Dermis microvascular lymphatic vessel endothelial cell (primary cell): ENCODE measurements around the gene SNX19. TPM values are rescaled to one million over a fixed set of nuclear protein-coding genes. Genes with fewer than 3 reads are reported as not detected.
A peak's percentile ranks its signal among the peaks of the same experiment; 100 is the strongest.

Source experiments
- DNase-seq, 2 donors: peaks; one replicate each; pipeline versions ENCODE4 v3.0.0 to v3.0.0-alpha.2; 2010; ENCODE audit warnings: low read depth in 2 of 2
- total RNA-seq: library from RNA; depleted of rRNA; stranded (reverse); fragments of >200 nt; gene quantifications from 2 replicates; pipeline ENCODE4 v1.2.1, GENCODE V29; 2014

SNX19 gene
- total RNA-seq, 1 donor from 2014 or later, result 30.2 TPM

DNA sequence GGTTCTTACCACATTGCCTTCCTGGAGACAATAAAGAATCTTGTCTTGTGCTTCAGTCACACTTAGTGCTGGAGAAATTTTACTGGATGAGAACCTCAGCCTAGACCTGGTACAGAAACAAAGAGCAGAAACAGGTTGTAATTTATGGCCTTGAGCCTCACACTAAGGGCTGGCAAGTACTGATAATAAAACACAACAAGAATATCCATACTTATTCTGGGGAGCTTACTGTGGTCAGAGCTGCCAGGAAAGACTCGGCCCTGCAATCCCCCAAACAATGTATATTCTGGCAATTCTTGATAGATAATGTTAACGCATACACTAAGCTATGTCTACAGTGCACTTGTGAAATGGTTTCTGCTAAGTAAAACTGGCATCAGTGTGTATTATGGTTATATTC is 9.7 kb downstream of the SNX19 start:
- no peak for DNase-seq

DNA sequence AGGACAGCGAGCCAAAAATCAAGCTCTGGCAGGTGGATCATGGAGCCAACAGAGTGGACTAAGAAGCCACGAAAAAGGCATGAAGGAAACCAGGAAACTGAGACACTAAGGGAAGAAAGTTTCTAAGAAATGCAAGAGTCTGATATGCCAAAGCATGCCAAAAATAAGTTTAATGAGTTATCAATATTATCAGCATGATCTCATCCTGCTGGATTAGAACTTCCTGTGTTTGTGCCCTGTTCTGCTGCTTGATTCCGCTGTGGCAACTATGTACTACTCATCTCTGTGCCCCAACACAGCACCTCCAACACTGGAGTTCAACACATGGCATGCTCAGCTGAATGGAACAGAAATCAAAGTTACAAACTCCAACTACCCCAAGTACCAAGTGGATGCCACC is 10.8 kb downstream of the SNX19 start:
- no peak for DNase-seq

DNA sequence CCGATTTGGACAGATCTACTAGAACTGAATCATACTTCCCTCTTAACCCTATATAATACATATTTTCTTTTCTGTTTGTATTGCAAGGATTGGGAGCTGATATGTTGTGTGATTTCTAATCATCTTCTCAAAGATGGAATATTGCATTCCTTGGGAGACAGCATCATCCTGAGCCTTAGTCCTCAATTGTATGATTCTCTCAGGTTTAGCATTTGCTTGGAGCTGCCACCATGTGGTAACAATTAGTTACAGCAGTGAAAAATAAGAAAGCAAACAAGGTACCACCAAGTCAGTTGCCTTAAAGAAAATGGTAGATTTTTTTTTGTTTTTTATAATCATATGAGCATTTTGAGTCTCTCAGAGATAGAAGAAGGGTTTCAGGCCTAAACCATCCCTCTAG is 11.9 kb downstream of the SNX19 start:
- DNase-seq, result no peak

DNA sequence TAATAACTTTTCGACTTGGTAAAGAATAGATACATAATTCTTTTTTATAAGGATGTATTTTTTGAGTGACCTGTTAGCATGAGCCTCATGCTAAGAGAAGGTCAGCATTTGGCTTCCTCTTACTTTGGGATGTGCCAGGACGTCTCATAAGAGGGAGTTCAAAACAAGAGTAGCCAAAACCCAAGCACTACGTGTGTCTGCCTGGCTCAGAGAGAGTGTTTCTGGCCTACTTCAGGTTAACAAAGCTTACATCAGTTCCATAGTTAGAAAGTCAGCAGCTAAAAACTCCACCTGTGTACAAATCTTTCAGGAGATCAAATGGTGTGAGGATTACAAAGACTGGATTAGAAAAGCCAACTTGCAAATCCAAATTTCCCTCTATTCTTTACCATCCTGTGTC is 13.9 kb downstream of the SNX19 start:
- no peak for DNase-seq

DNA sequence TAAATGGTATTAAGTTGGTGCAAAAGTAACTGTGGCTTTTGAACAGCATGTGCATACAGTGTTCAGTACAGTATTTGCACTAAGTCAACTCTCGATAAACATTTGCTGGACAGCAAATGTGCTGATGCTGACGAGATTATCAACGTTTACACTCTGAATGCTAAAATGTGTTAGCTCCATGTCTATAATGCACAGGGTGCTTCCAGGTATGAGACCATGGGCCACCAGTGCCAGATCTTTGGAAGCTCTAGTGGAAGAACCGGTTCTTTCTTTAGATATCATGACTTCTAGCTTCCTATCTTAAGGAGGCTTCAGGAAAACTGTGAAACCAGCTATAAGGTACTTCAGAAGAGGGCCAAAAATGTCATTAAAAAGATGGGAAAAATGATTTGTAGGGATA is 17.2 kb downstream of the SNX19 start:
- DNase-seq, result no peak

DNA sequence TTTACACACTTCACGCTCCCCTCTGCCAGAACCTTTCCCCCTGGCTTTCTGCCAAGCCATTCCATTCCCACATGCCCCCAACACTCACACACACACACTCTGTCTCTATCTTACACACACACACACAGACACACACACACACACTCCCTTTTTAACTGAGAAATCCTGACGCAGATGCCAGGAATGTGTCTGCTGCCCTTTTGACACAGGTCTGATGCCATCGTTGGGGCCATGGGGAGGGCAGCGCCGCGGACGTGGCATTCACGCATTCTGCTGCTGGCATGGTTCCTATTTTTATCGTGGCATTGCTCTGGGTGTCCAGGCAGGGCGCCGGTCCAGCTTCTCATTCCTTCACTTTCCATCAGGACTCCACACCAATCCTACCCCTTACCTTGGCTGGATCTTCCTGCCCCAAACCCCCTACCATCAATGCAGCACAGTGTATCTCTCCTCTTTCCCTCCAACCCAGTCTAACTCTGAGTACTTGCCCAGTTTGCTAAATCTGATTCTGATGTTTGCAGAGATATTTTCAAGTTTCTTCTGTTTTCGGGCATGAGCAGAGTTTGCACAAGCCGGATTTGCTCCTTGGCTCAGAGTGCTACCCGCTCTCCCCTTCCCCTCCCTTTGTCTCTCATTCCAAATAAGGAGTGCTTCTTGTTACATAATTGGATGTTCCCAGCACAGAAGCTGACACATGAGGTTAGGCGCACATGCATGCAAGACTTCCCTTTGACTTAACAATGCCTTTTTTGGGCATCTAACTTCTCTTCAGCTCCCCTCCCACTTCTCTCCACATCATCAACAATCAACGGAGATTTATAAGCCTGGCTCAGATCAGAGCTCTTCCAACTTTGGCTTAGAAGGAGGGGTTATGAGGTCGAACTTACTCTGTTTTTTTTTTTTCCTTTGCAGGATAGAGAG is 18.8 kb downstream of the SNX19 start:
- DNase-seq, result peak in 1 of 2 donors; percentile 53

DNA sequence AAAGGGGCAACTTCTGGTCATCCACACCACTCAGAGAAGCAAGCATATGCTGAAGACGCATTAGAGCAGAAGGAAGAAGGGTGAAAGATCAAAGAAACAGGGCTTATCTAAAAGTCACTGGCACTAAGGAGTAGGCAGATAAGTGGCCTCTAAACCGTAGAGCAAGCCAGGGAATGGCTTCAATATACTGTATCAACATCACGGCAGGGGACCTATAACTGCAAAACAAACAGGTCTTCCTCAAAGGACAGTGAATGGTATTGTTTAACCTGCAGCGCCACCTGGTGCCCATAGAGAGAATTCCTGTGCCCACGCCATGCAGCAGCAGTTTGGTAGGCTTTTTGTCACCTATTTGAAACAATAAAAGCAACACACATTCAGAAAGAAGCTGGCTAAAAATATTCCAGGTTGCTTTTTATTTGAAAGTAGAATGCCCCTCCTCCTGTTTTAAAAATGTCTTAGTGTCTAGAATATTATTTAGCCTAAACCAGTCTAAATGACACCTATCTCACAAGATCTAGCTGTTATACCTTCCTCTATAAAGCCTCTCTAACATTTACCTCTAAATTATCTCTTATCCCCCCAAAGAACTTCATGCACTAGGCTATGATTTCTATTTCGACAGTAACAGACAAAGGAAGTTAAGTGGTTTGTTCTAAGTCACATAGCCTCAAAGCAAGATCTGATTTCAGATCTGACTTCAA is 21.8 kb downstream of the SNX19 start:
- peak; percentile 61 to 85 for DNase-seq

DNA sequence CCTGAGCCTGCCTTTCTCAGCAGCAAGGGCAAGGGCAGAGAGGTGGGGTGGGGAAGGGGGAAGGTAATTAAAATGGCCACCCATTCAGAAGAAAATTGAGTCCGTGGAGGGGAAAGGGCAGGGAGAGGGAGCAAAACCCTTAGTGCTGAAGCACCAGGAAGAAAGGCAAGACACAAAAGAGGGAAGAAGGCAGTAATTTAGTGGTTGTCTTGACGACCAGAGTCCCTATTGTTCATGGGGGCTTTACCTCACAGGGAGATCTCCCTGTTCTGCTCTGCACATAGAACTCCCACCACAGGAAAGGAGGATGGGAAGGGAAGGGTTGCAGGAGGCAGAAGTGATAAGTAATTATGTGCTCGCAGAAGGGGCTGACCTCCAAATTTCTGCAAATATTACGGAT is 23.4 kb downstream of the SNX19 start:
- no peak for DNase-seq

DNA sequence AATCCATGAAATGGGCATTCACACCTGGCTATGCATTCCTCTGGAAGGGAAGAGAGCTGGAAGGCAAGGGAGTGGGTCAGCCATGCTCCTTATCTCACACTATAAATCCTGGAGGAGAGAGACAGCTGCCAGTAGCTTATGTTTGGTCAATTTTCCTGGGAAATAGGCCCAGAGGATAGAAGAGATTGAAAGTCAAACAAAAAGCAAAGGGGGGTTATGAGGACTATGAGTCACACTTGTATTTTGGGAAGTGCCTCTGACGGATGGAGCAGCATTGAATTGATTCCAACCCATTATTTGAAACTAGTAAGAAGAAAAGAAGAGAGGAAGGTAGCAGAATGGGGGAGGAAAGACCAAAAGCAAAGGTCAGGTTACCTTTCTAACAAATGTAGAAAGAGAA is 25.0 kb downstream of the SNX19 start:
- DNase-seq, result peak in 1 of 2 donors; percentile 67

DNA sequence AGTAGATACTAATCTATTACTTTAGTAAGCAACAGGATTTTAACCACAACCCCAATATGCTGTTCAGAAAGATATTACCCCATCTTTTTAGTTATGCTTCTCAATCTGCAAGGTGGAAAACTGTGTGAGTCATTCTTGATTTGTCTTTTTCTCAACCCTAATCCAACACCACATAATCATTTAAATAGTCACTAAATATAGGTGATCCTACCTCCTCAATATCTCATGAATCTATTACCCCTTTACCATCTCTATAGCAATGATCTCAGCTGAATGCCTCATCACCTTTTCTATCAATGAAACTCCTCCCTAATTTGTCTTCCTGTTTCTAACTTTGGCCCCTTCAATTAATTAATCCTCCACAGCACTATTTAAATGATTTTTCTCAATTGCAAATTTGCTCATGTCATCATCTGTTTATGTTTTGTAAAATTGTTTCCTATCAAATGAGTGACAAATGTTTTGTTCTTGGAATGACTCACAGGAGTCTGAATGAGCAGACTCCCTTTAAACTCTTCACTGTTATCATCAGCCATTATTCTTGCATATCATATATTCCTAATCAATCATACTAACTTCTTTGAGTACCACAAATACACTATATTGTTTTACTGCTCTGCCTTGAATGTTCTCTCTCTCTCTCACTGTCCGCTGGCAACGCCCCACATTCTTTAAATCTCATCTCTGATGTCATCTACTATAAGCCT is 26.1 kb downstream of the SNX19 start:
- peak in 1 of 2 donors; percentile 60 for DNase-seq

DNA sequence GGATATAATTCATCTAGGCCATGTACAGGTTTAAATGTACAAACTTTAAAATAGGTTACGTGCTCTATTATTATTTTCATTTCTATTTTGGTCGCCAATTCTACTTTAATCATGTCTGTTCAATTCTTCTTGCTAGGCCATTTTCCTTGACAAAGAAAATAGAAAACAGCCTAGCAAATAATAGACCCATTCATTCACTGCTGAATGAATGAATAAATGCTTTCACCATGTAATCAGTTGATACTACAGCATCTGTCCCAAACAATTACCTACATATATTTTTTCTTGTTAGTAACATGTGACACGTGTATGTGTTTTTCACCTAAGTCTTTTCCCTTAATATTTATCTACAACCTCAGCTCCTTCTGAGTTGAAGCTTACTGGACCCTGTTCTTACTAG is 27.5 kb downstream of the SNX19 start:
- no peak for DNase-seq

DNA sequence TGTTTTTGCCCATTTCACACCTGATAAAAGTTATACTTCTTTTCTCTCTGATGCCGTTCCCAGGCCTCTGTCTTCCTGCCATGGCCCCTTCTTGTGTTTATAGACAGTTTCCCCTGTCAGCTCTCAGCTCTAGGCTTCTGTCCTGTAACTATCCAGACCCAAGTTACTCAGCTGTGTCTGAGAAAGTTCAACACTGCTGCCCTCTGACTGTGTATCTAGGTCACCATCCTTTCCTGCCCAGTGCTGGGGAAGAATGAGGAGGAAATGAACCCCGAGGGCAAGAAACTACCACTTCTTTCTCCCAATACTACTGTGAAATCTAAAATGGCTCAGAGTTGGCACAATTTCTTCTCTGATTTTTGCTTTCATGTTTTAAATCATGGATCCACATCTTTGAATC is 29.6 kb downstream of the SNX19 start:
- peak in 1 of 2 donors; percentile 93 for DNase-seq

DNA sequence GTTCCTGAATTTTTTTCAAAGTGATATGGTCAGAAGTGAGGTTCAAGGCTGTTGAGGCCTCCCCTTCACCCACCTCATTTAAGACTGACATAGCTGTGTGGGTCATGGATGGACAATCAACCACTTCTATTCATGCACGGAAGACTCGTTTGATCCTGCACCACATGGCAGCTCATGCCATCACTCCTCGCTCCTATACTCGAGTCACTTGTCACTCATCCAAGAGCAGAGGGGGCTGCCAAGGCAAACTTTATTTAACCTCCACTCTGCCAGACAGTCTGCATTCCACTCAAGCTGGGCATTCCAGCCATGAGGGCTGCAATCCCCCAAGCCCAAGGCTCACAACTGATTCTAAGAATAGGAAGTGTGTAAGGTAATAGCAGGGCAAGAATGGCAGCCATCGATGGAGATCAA is 34.1 kb downstream of the SNX19 start:
- DNase-seq, result peak in 1 of 2 donors; percentile 64

DNA sequence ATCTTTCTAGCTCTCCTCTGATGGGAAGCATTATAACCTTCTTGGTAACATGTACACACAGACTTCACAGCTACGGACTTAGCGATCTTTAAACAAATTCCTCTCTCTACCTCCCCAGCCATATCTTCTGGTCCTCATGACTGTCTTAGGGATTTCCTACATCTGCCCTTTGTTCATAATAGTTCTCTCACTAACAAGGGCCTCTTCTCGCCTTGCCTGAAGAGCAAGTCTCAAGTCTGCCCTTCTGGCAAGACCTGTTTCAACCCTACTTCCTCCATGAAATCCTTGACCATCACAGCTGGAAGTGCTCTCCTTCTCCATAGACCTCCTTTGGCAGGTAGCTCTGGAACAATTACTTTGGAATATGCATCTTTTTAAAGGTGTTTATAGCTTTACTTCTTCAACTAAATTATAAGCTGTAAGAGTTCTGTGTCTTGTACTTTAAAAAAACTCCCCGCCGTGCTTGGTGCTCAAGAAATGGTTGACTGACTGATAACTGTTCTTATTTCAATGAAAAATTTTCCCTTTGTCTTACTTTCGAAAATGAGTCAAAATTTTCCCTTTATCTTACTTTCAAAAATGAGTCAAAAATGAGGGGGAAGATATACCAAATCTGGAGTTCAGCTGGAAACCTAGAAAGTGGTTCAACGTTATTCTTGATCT is 34.7 kb downstream of the SNX19 start:
- DNase-seq, result no peak

DNA sequence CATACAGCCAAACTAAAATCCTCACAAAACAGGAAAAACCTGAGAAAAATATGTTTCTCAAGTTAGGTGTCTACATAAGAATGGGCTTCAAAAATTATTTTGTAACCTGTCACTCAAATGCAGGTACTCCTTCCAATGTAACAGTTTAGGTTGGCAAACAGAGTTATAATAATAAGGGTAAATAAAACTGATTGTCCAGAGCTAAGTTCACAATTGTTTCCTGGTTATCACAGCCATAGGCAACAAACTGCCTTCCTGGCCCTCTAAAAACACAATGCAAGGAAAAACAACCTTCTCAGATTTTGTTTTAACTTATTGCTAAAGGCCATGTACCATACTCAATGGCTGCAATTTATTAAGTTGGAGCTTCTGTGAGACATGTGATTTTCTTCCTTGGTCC is 36.4 kb downstream of the SNX19 start:
- peak in 1 of 2 donors; percentile 42 for DNase-seq

DNA sequence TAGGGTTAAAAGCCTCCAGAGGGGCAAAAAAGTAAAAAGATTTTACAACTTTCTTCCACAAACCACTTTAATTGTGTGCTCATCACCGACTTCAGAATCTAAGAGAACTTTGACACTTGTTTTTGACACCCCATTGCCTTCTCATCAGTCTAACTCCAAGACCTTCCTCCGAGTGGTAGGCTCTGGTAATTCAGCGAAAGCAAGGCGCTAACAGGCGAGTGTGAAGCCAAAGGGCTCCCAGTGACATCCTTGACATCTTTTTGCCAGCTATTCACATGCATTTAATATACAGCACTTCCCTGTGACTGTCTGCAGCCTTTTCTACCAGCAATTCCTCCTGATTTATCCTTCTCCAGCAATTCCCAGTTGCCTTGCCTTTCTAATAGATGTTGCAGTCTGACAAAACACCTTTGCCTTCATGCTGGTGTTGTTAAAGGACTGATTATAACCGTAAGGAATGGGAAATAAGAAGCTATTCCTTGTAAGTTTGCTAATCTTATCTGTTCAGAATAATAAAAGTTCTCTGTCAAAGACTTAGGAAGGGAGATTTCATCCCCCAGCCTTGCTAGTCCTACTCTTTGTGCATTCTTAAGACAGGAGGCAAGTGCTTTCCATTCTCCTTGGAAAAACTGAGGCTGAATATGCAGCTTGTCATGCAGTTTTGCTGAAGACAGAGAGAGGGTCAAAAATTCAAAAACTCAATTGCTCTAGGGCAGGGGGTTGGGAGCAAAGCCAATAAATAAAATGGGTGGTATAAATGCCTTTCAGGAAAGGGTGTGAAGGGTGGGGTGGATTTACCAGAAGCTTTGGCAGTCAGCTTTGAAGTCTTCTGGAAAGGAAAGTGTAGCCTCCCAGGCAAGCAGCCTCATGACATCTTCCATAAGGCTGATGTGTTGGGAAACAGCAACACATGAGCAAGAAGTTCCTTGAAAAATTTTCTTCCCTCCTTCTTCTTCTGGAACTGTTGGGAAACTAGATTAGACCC is 39.1 kb downstream of the SNX19 start:
- no peak for DNase-seq

DNA sequence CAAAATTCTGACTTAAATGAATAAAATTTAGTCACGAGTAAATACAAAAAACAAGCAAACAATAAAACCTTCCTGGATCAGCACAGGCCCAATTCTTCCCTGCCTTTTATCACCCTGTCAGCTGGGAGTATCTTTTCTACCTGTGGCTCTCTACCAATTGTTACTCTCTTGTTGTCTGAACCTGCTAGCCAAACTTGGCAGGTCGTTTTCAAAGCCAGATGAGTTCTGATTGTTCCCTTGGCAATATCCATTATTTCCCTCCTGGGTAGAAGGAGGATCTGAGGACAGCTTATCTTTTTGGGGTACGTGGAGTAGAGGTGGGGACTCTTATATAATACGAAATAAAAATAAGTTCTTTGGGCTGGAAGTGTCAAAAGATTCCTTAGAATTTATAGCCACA is 40.2 kb downstream of the SNX19 start:
- no peak for DNase-seq

DNA sequence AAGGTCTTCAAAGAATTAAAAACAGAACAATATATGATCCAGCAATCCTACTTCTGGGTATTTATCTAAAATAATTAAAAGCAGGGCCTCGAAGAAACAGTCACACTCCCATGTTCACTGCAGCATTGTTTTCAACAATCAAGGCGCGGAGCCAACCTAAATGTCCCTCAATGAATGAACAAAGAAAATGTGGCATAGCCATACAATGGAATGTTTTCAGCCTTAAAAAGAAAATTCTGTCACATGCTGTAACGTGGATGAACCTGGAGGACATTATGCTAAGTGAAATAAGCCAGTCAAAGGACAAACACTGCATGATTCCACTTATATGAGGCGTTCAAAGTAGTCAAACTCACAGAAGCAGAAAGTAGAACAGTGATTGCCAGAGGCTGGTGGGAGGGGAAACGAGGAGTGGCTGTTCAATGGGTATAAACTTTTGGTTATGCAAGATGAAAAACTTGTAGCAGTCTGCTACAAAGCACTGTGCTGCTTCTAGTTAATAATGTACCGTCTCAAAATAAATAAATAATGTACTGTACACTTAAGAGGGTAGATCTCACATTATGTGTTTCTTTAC is 41.2 kb downstream of the SNX19 start:
- peak in 1 of 2 donors; percentile 40 for DNase-seq

DNA sequence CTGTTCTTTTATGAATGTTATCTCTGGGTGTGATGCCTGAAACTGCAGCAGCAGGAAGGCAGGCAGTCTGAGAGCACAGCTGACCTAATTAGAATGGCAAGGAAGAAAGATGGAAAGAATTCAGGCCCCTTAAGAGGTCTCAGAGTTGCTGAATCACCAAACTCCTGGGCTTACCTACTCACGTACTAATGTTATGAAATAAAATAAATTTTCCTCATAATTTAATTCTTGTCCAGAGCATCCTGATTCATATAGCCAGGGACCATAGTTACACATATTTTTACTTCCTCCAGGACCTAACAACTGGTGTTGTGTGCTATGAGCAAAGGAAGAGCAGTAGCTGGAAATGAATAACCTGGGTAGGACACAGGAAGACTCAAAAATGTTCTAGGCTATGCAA is 41.9 kb downstream of the SNX19 start:
- DNase-seq, result no peak

DNA sequence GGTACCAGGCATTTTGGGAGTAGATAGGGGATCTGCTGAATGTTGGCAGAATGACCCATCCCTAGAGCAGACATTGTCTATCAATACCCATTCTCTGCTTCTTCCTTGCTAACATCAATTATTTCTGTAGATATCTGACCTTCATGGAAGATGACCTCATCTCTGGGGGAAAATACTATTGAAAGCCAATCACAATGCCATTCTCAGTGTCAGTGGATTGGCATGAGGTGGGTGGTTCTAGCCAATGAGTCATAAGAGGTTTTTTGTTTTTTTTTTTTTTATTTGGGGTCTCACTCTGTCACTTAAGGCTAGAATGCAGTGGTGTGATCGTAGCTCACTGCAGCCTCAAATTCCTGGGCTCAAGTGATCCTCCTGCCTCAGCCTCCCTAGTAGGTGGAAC is 42.5 kb downstream of the SNX19 start:
- DNase-seq, result peak in 1 of 2 donors; percentile 37
